Thymus (tissue), 11 donors: ENCODE measurements around the gene PRUNE2. TPM values are rescaled to one million over a fixed set of nuclear protein-coding genes. Genes with fewer than 3 reads are reported as not detected.

Source experiments
- DNase-seq, 9 donors: peaks; one replicate each; pipeline ENCODE4 v3.0.0-alpha.2; 2013; ENCODE audit warnings: low spot score in 9 of 9, low read depth in 6 of 9, missing footprints in 1 of 9
- H3K27ac ChIP-seq, 2 donors: one replicate each; pipeline ENCODE4 v1.5.1; 2013; ENCODE audit warnings: control low read depth in 1 of 2, low read depth in 1 of 2, low read length in 1 of 2, mild to moderate bottlenecking in 1 of 2, moderate library complexity in 1 of 2
- H3K27me3 ChIP-seq, 2 donors: one replicate each; pipeline ENCODE4 v1.5.1; 2013; ENCODE audit warnings: low read length in 1 of 2; ENCODE audit not compliant: control insufficient read depth in 2 of 2, insufficient read depth in 1 of 2
- H3K36me3 ChIP-seq, 2 donors: one replicate each; pipeline ENCODE4 v1.5.1; 2013; ENCODE audit warnings: low read length in 1 of 2, mild to moderate bottlenecking in 1 of 2, moderate library complexity in 1 of 2; ENCODE audit not compliant: control insufficient read depth in 2 of 2, insufficient read depth in 2 of 2
- H3K4me1 ChIP-seq, 2 donors: one replicate each; pipeline ENCODE4 v1.5.1; 2013; ENCODE audit warnings: low read length in 2 of 2; ENCODE audit not compliant: control insufficient read depth in 2 of 2, insufficient read depth in 2 of 2
- H3K4me3 ChIP-seq, 2 donors: one replicate each; pipeline ENCODE4 v1.5.1; 2013; ENCODE audit warnings: low read length in 2 of 2, control low read depth in 1 of 2, mild to moderate bottlenecking in 1 of 2
- H3K9me3 ChIP-seq, 2 donors: one replicate each; pipeline ENCODE4 v1.5.1; 2013; ENCODE audit warnings: low read length in 1 of 2, mild to moderate bottlenecking in 1 of 2; ENCODE audit not compliant: control insufficient read depth in 2 of 2, insufficient read depth in 1 of 2
- WGBS: extraction: QIAGEN DNeasy Blood & Tissue Kit; methylation state at CpG from one replicate; pipeline ENCODE4 v1.1.7; 2013; 5-methylcytosine and 5-hydroxymethylcytosine counted together
- polyA plus RNA-seq: library from polyadenylated mRNA; stranded (reverse); fragments of 200-250 nt; gene quantifications from one replicate; pipeline ENCODE4 v1.2.3, GENCODE V29; 2013
- total RNA-seq: library from RNA; stranded (reverse); fragments of 120-200 nt; gene quantifications from one replicate; pipeline ENCODE4 v1.2.4, GENCODE V29; 2013
- donor health status: healthy.

PRUNE2 gene
- total and polyA plus RNA-seq, 2 donors = 2.0 to 3.4 TPM

- WGBS = 91% methylated on average over 3 of the region's 3 CpGs
- no peaks in the 10 kb centered on the region for H3K9me3 ChIP-seq
- no peaks in the 10 kb centered on the region for H3K4me1 ChIP-seq
- no peaks in the 10 kb centered on the region for H3K36me3 ChIP-seq
- no peak for DNase-seq
- no peak overlapping the region for H3K4me3 ChIP-seq
- no peaks in the 10 kb centered on the region for H3K27me3 ChIP-seq
- H3K27ac ChIP-seq = no peak overlapping the region
These were observed 22.5 kb downstream of the PRUNE2 start for GRCh38 chr9:76883341-76883855.

- H3K4me1 ChIP-seq = no peaks in the 10 kb centered on the region
- no peak for DNase-seq
- no peak overlapping the region for H3K27ac ChIP-seq
- no peaks in the 10 kb centered on the region for H3K9me3 ChIP-seq
- no peak overlapping the region for H3K4me3 ChIP-seq
- 92% methylated on average over 4 of the region's 4 CpGs for WGBS
- H3K36me3 ChIP-seq = no peaks in the 10 kb centered on the region
- no peaks in the 10 kb centered on the region for H3K27me3 ChIP-seq
These were observed 23.2 kb downstream of the PRUNE2 start for GRCh38 chr9:76882686-76883085.

- 90% methylated on average over 2 of the region's 2 CpGs for WGBS
- Histone ChIP-seq H3K27ac (no peak overlapping the region), H3K27me3 (no peaks in the 10 kb centered on the region)
These were observed 25.7 kb downstream of the PRUNE2 start for GRCh38 chr9:76880210-76880609.

GRCh38 chr9:76878933-76879332, 27.0 kb downstream of the PRUNE2 start:
- Histone ChIP-seq H3K27me3 (no peaks in the 10 kb centered on the region), H3K27ac (no peak overlapping the region)
- DNase-seq = no peak

More at GRCh38 chr9:76880210-76880609, 25.7 kb downstream of the PRUNE2 start:
- H3K4me1 ChIP-seq = no peaks in the 10 kb centered on the region
- DNase-seq = no peak
- H3K36me3 ChIP-seq = no peaks in the 10 kb centered on the region
- no peaks in the 10 kb centered on the region for H3K9me3 ChIP-seq
- no peak overlapping the region for H3K4me3 ChIP-seq

GRCh38 chr9:76877961-76878360, 28.0 kb downstream of the PRUNE2 start:
- DNase-seq = no peak
- no peaks in the 10 kb centered on the region for H3K9me3 ChIP-seq
- H3K36me3 ChIP-seq = no peaks in the 10 kb centered on the region
- peaks cover 0 to 3% of the 10 kb centered on the region in 2 donors for H3K27me3 ChIP-seq
- no peak overlapping the region for H3K27ac ChIP-seq
- no peak overlapping the region for H3K4me3 ChIP-seq
- H3K4me1 ChIP-seq = no peaks in the 10 kb centered on the region

More at GRCh38 chr9:76878933-76879332, 27.0 kb downstream of the PRUNE2 start:
- Histone ChIP-seq H3K4me1 (no peaks in the 10 kb centered on the region), H3K9me3 (no peaks in the 10 kb centered on the region), H3K36me3 (no peaks in the 10 kb centered on the region), H3K4me3 (no peak overlapping the region)
- WGBS = 86% methylated on average over 3 of the region's 3 CpGs

GRCh38 chr9:76876098-76876497, 29.8 kb downstream of the PRUNE2 start:
- no peak overlapping the region for H3K27ac ChIP-seq
- no peaks in the 10 kb centered on the region for H3K9me3 ChIP-seq
- H3K27me3 ChIP-seq = peaks cover 0 to 3% of the 10 kb centered on the region in 2 donors

GRCh38 chr9:76873821-76874220, 32.1 kb downstream of the PRUNE2 start:
- DNase-seq = no peak
- H3K9me3 ChIP-seq = no peaks in the 10 kb centered on the region
- H3K27me3 ChIP-seq = peaks cover 0 to 3% of the 10 kb centered on the region in 2 donors
- no peaks in the 10 kb centered on the region for H3K4me1 ChIP-seq
- WGBS = 94% methylated on average over 2 of the region's 2 CpGs
- no peak overlapping the region for H3K27ac ChIP-seq
- H3K4me3 ChIP-seq = no peak overlapping the region
- no peaks in the 10 kb centered on the region for H3K36me3 ChIP-seq

More at GRCh38 chr9:76876098-76876497, 29.8 kb downstream of the PRUNE2 start:
- Histone ChIP-seq H3K36me3 (no peaks in the 10 kb centered on the region), H3K4me1 (no peaks in the 10 kb centered on the region), H3K4me3 (no peak overlapping the region)
- no peak for DNase-seq
- WGBS = 84% methylated on average over 2 of the region's 2 CpGs

GRCh38 chr9:76873056-76873792, 32.7 kb downstream of the PRUNE2 start:
- 53% methylated on average over 13 of the region's 13 CpGs for WGBS
- Histone ChIP-seq H3K4me3 (no peak overlapping the region), H3K36me3 (no peaks in the 10 kb centered on the region), H3K9me3 (no peaks in the 10 kb centered on the region), H3K27me3 (peaks cover 0 to 3% of the 10 kb centered on the region in 2 donors), H3K4me1 (no peaks in the 10 kb centered on the region), H3K27ac (no peak overlapping the region)
- no peak for DNase-seq

GRCh38 chr9:76868897-76869296, 37.0 kb downstream of the PRUNE2 start:
- no peak overlapping the region for H3K4me3 ChIP-seq
- H3K9me3 ChIP-seq = no peaks in the 10 kb centered on the region
- H3K36me3 ChIP-seq = no peaks in the 10 kb centered on the region
- WGBS = 78% methylated on average over 13 of the region's 13 CpGs
- no peak for DNase-seq
- peaks cover 0 to 3% of the 10 kb centered on the region in 2 donors for H3K27me3 ChIP-seq
- H3K27ac ChIP-seq = no peak overlapping the region
- H3K4me1 ChIP-seq = peaks cover 4 to 9% of the 10 kb centered on the region in 2 donors
